ENCODE results near the gene GAS2L1.
A peak's percentile ranks its signal among the peaks of the same experiment; 100 is the strongest.

The GAS2L1 gene

GRCh38 chr22:29307596-29308147, 1.2 kb downstream of the GAS2L1 start:
- no peak for DNase-seq
- peaks cover 18% of the 10 kb centered on the region for H3K4me1 ChIP-seq (ENCODE audit: insufficient read depth, low read length)
- no peak overlapping the region for H3K27ac ChIP-seq (ENCODE audit: low read length)
- TF ChIP-seq EZH2 (IDR thresholded peaks at IDR 0.05; ENCODE audit: borderline replicate concordance, low read depth, low read length, severe bottlenecking), result no peak
- no peak for TF ChIP-seq CTCF (IDR thresholded peaks at IDR 0.05; ENCODE audit: borderline replicate concordance, extremely low read depth, low read length, poor library complexity, severe bottlenecking)
- peak overlapping the region; percentile 77 for H3K4me2 ChIP-seq (ENCODE audit: insufficient read depth, low read length)
- no peaks in the 10 kb centered on the region for H3K36me3 ChIP-seq (ENCODE audit: insufficient read depth, low read length)
- no peak overlapping the region for H2AFZ ChIP-seq (ENCODE audit: low read depth, low read length)
- no peak for ATAC-seq (ENCODE audit: insufficient read depth, low read depth)
- H3K4me3 ChIP-seq (ENCODE audit: low read depth in 1 of 2, low read length in 2 of 2), result peak overlapping the region in 1 of 2 experiments; percentile 68; a peak in 2 of 4 replicates
- H3K79me2 ChIP-seq (ENCODE audit: insufficient read depth, low read length), result no peaks in the 10 kb centered on the region
- peak overlapping the region; percentile 43; the same call in 1 of the 2 replicates for H3K9ac ChIP-seq (ENCODE audit: low read depth, low read length)
- H4K20me1 ChIP-seq (ENCODE audit: insufficient read depth, low read length), result 0 out of 2 replicates have a peak, but pooled peaks cover 7% of the 10 kb centered on the region
- no peaks in the 10 kb centered on the region for H3K9me3 ChIP-seq (ENCODE audit: insufficient read depth, low read length, severe bottlenecking)
- H3K27me3 ChIP-seq (ENCODE audit: insufficient read depth, low read length, poor library complexity), result peaks cover 11% of the 10 kb centered on the region

- Histone ChIP-seq H3K79me2 (ENCODE audit: insufficient read depth, low read length) (no peaks in the 10 kb centered on the region), H3K4me2 (ENCODE audit: insufficient read depth, low read length) (peak overlapping the region; percentile 77; the same call in 1 of the 2 replicates), H3K9ac (ENCODE audit: low read depth, low read length) (no peak overlapping the region), H3K9me3 (ENCODE audit: insufficient read depth, low read length, severe bottlenecking) (no peaks in the 10 kb centered on the region), H2AFZ (ENCODE audit: low read depth, low read length) (no peak overlapping the region), H3K4me1 (ENCODE audit: insufficient read depth, low read length) (peaks cover 18% of the 10 kb centered on the region), H3K27ac (ENCODE audit: low read length) (no peak overlapping the region), H4K20me1 (ENCODE audit: insufficient read depth, low read length) (0 out of 2 replicates have a peak, but pooled peaks cover 7% of the 10 kb centered on the region), H3K27me3 (ENCODE audit: insufficient read depth, low read length, poor library complexity) (peaks cover 11% of the 10 kb centered on the region), H3K36me3 (ENCODE audit: insufficient read depth, low read length) (no peaks in the 10 kb centered on the region), H3K4me3 (ENCODE audit: low read depth in 1 of 2, low read length in 2 of 2) (no peak overlapping the region)
- TF ChIP-seq EZH2 (IDR thresholded peaks at IDR 0.05; ENCODE audit: borderline replicate concordance, low read depth, low read length, severe bottlenecking) (no peak), CTCF (IDR thresholded peaks at IDR 0.05; ENCODE audit: borderline replicate concordance, extremely low read depth, low read length, poor library complexity, severe bottlenecking) (no peak)
- ATAC-seq (ENCODE audit: insufficient read depth, low read depth) (no peak), DNase-seq (no peak)
Measured at GRCh38 chr22:29308148-29308790, 1.8 kb downstream of the GAS2L1 start.

GRCh38 chr22:29308791-29309262, 2.4 kb downstream of the GAS2L1 start:
- no peak for ATAC-seq (ENCODE audit: insufficient read depth, low read depth)
- TF ChIP-seq EZH2 (IDR thresholded peaks at IDR 0.05; ENCODE audit: borderline replicate concordance, low read depth, low read length, severe bottlenecking) (no peak), CTCF (IDR thresholded peaks at IDR 0.05; ENCODE audit: borderline replicate concordance, extremely low read depth, low read length, poor library complexity, severe bottlenecking) (no peak)
- Histone ChIP-seq H3K79me2 (ENCODE audit: insufficient read depth, low read length) (no peaks in the 10 kb centered on the region), H3K36me3 (ENCODE audit: insufficient read depth, low read length) (no peaks in the 10 kb centered on the region), H2AFZ (ENCODE audit: low read depth, low read length) (no peak overlapping the region), H4K20me1 (ENCODE audit: insufficient read depth, low read length) (peaks cover 8% of the 10 kb centered on the region; the same call in 1 of the 2 replicates), H3K27ac (ENCODE audit: low read length) (no peak overlapping the region), H3K27me3 (ENCODE audit: insufficient read depth, low read length, poor library complexity) (peaks cover 11% of the 10 kb centered on the region), H3K9me3 (ENCODE audit: insufficient read depth, low read length, severe bottlenecking) (no peaks in the 10 kb centered on the region), H3K4me1 (ENCODE audit: insufficient read depth, low read length) (peaks cover 19% of the 10 kb centered on the region), H3K9ac (ENCODE audit: low read depth, low read length) (no peak overlapping the region), H3K4me3 (ENCODE audit: low read depth in 1 of 2, low read length in 2 of 2) (no peak overlapping the region), H3K4me2 (ENCODE audit: insufficient read depth, low read length) (no peak overlapping the region)
- DNase-seq, result no peak

All from DND-41 (cell line).